T-cell (primary cell): Measurements from ENCODE around the gene SNRNP40. TPM values are rescaled to one million over a fixed set of nuclear protein-coding genes. Genes with fewer than 3 reads are reported as not detected.
A peak's percentile ranks its signal among the peaks of the same experiment; 100 is the strongest.
"Not testable (repeated sequence)": the region's sequence is repeated elsewhere in the genome, so short reads cannot be mapped to it uniquely, and the experiment has no call there.

Source experiments
- ATAC-seq, 4 experiments: fragments of 200-7000 bp in 3 of 4; fragments of 150-1000 bp in 1 of 4; cut with Tn5 transposase; replicated peaks in 1 of 4; 1 replicate in 3 of 4; 2 replicates in 1 of 4; pipeline ENCODE4 v1.10.0; 2021; ENCODE audit warnings: moderate library complexity in 3 of 4, mild to moderate bottlenecking in 2 of 4, moderate number of reproducible peaks in 1 of 4
- CTCF ChIA-PET, 2 donors: fragments of 300-600 bp; sonication (Branson Sonifier 250); formaldehyde crosslinking; loops; one replicate each; lab custom pipeline; 2022; ENCODE audit warnings: antibody characterized with exemption in 2 of 2; lab: Charles Lee
- POLR2A ChIA-PET, 2 donors: fragments of 300-600 bp; sonication (Branson Sonifier 250); formaldehyde crosslinking; loops; one replicate each; lab custom pipeline; 2022; ENCODE audit warnings: antibody characterized with exemption in 2 of 2; lab: Charles Lee
- DNase-seq, 35 experiments: peaks; one replicate each; pipeline versions ENCODE4 v3.0.0 to v3.0.0-alpha.2; 2013 to 2023
- H3K27ac ChIP-seq: one replicate; pipeline ENCODE4 v1.5.1; 2013; ENCODE audit warnings: low read length
- H3K27me3 ChIP-seq, 2 experiments: replicated peaks in 1 of 2; 1 replicate in 1 of 2; 2 replicates in 1 of 2; pipeline versions ENCODE4 v1.6.1 to v1.7.0; 2013; ENCODE audit warnings: low read length in 1 of 2, mixed read lengths in 1 of 2; ENCODE audit not compliant: control insufficient read depth in 2 of 2, insufficient read depth in 2 of 2; ENCODE audit errors: extremely low read depth in 1 of 2
- H3K36me3 ChIP-seq, 2 donors: 1 replicate in 1 of 2; 2 replicates in 1 of 2; pipeline versions ENCODE4 v1.6.1 to v1.7.0; 2013; ENCODE audit warnings: low read length in 1 of 2; ENCODE audit not compliant: control insufficient read depth in 2 of 2, insufficient read depth in 1 of 2; ENCODE audit errors: extremely low read depth in 1 of 2
- H3K4me1 ChIP-seq, 2 experiments: 1 replicate in 1 of 2; 2 replicates in 1 of 2; pipeline versions ENCODE4 v1.6.1 to v1.7.0; 2013; ENCODE audit warnings: low read length in 2 of 2, mixed read lengths in 1 of 2; ENCODE audit not compliant: insufficient read depth in 2 of 2, control insufficient read depth in 1 of 2; ENCODE audit errors: extremely low read depth in 1 of 2
- H3K4me3 ChIP-seq, 2 donors: 1 replicate in 1 of 2; 2 replicates in 1 of 2; pipeline versions ENCODE4 v1.5.1 to v1.7.0; 2013; ENCODE audit warnings: mild to moderate bottlenecking in 2 of 2, low read length in 1 of 2, moderate library complexity in 1 of 2; ENCODE audit not compliant: control insufficient read depth in 1 of 2; ENCODE audit errors: extremely low read depth in 1 of 2
- H3K9me3 ChIP-seq: 2 replicates; pipeline ENCODE4 v1.7.0; 2013
- H3K27ac Mint-ChIP-seq, 2 donors: one replicate each; pipeline ENCODE4 v1.8.0; 2020 to 2021; ENCODE audit warnings: mild to moderate bottlenecking in 2 of 2, mixed read lengths in 2 of 2
- H3K27me3 Mint-ChIP-seq, 2 donors: one replicate each; pipeline ENCODE4 v1.8.0; 2021 to 2022; ENCODE audit warnings: mixed read lengths in 2 of 2
- H3K36me3 Mint-ChIP-seq: one replicate; pipeline ENCODE4 v1.8.0; 2021; ENCODE audit warnings: mixed read lengths
- H3K4me1 Mint-ChIP-seq, 3 donors: one replicate each; pipeline ENCODE4 v1.8.0; 2020 to 2022; ENCODE audit warnings: mixed read lengths in 3 of 3, mild to moderate bottlenecking in 1 of 3
- H3K4me3 Mint-ChIP-seq, 3 donors: one replicate each; pipeline ENCODE4 v1.8.0; 2020 to 2022; ENCODE audit warnings: mild to moderate bottlenecking in 3 of 3, mixed read lengths in 3 of 3, moderate library complexity in 3 of 3
- H3K9me3 Mint-ChIP-seq, 3 donors: one replicate each; pipeline ENCODE4 v1.8.0; 2020 to 2022; ENCODE audit warnings: mixed read lengths in 3 of 3
- WGBS: methylation state at CpG from one replicate; pipeline ENCODE4 v1.1.5; 2013; ENCODE audit warnings: missing lambda C conversion rate; ENCODE audit not compliant: insufficient coverage; 5-methylcytosine and 5-hydroxymethylcytosine counted together
- total RNA-seq, 35 experiments: library from RNA in 6 of 35; stranded (reverse) in 6 of 35; fragments of 120-200 nt in 1 of 35; gene quantifications; one replicate each; pipeline versions ENCODE4 v1.2.1 to v1.2.4 and lab custom pipeline; 2013 to 2026

SNRNP40 gene
- total RNA-seq, 5 donors from 2014 or later (not counting 1 experiment from before 2014, with no cell fraction given), result 50.9 to 62.8 (median 53.9) TPM

DNA sequence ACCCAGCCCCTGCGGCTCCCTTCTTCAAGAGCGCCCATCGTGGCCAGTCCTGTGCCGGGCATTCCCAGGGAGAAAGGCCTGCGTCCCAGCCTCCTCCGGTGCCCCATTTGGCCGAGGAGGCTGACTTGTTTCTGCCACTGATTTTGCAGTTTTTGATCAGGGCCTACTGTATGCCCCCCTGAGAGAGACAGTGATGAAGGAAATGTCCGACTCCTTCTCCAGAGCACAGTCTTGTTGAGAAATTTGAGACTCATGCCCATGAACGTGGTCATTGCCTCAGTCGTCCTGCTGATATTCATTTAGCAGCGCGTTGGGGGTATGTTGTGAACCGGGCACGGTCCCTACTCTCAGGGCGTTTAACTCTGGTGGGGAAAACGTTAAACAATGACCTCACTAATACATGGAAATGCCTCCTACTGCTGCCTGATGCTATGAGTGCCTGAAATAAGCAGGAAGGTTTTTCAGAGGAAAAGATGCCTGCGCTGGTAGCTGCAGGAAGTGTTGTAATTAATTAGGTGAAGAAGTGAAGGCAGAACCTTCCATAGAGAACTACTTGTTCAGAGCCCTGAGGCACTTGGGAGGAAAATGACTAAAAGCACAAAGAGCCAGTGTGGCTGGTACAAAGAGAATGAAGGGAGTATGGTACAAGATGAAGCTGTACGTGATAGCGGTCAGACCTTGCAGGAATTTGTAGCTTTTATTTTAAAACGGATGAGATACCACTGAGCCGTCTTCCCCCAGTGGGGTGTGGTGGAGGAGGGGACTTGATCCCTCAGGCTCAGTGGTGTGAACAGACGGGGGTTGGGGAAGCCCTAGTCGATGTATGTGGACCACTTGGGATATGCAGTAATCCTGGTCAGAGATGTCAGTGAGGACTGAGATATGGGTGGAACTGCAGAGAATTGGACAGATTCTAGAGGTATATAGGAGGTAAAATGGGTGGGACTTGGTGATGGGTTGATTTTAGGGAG lies 974 bp upstream of the SNRNP40 start:
- Mint-ChIP-seq H3K36me3 (peaks cover 26% of the 10 kb centered on the region), H3K27me3 (no peaks in the 10 kb centered on the region), H3K27ac (no peak overlapping the region), H3K4me3 (no peak overlapping the region), H3K9me3 (no peaks in the 10 kb centered on the region), H3K4me1 (peaks cover 9 to 55% (median 40%) of the 10 kb centered on the region in 3 donors)
- H3K9me3 ChIP-seq, result no peaks in the 10 kb centered on the region
- WGBS, result 7% methylated on average over 18 of the region's 23 CpGs
- H3K36me3 ChIP-seq, result peaks cover 6 to 18% of the 10 kb centered on the region in 2 donors
- no peak for ATAC-seq
- POLR2A ChIA-PET, result interaction anchor here (0.6 to 1.4 kb wide), 7 partner anchors 11 to 929 kb away, joined by 3 to 6 read pairs (median 5); no protein-coding TSS in a partner anchor
- CTCF ChIA-PET, result interaction anchor here (0.5 to 1.4 kb wide), 5 partner anchors 46 to 718 kb away, joined by 3 to 6 read pairs (median 3); no protein-coding TSS in a partner anchor
- no peaks in the 10 kb centered on the region for H3K27me3 ChIP-seq
- H3K4me1 ChIP-seq, result peaks cover 15 to 35% of the 10 kb centered on the region in 2 experiments
- H3K4me3 ChIP-seq, result peak overlapping the region; percentile 65 to 99
- peak in 1 of 35 experiments; percentile 1 for DNase-seq
- peak overlapping the region; percentile 77 for H3K27ac ChIP-seq

DNA sequence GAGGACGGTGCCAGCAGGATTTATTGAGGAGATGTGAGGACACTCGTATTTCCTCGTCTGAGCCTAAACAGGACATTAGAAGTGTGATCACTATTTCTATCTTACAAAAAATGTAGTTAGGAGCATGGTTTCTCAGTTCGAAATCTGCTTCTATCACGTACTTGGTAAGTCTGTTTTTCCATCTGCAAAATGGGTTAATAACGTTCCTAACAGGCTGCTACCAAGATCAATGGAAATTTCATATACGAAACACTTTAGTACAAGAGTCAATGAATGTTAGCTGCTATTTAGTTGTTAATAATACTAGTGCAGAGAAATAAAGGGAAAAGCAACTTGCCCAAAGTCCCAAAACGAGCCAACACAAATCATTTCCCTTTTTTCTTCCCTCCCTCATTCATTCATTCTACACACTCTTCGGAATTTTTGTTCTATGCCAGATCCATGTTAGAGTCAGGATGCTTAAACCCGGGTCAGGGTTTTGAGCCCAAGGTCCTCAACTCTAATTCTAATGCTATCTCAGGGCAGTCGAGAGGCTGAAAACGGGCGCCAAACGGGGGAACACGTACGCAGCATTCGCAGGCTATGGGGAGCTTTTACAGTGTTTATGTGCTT lies 608 bp downstream of the SNRNP40 start:
- POLR2A ChIA-PET, result interaction anchor here in 1 of 2 donors (0.6 to 1.4 kb wide), 5 partner anchors 12 to 577 kb away, joined by 3 to 6 read pairs (median 4); no protein-coding TSS in a partner anchor
- peaks cover 31% of the 10 kb centered on the region for H3K36me3 Mint-ChIP-seq

DNA sequence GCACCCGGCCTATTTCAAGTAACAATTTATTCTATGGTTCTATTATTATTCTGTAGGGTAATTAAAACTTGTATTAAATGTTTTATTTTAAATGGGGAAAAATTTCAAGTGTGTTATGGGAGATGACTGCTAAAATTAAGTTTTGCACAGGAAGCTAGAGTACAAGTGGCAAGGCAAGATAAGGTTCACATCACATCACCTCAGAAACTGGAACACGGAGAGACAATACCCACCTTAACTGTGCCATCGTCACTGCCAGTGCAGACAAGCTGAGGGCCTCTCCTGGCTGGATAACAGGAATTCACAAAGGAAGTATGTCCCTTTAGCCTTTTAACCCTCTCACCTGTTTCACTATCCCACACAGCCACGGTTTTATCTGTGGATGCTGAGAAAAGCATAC lies 7.6 kb downstream of the SNRNP40 start:
- WGBS, result 85% methylated on average over 2 of the region's 4 CpGs
- Mint-ChIP-seq H3K4me3 (no peak overlapping the region), H3K27me3 (no peaks in the 10 kb centered on the region), H3K4me1 (peaks cover 6 to 19% (median 12%) of the 10 kb centered on the region in 3 donors), H3K36me3 (peaks cover 48% of the 10 kb centered on the region), H3K9me3 (no peaks in the 10 kb centered on the region), H3K27ac (no peak overlapping the region)
- ChIA-PET POLR2A (no interaction called here), CTCF (no interaction called here)
- Histone ChIP-seq H3K9me3 (no peaks in the 10 kb centered on the region), H3K36me3 (peaks cover 16 to 76% of the 10 kb centered on the region in 2 donors), H3K27me3 (no peaks in the 10 kb centered on the region), H3K4me1 (no peaks in the 10 kb centered on the region), H3K4me3 (no peak overlapping the region), H3K27ac (no peak overlapping the region)
- ATAC-seq (no peak), DNase-seq (no peak)

More for the DNA sequence above, 608 bp downstream of the SNRNP40 start:
- peaks cover 14 to 33% of the 10 kb centered on the region in 2 donors for H3K36me3 ChIP-seq
- Mint-ChIP-seq H3K4me3 (no peak overlapping the region), H3K27ac (peak overlapping the region in 1 of 2 donors; percentile 74), H3K27me3 (no peaks in the 10 kb centered on the region), H3K4me1 (peaks cover 7 to 47% (median 35%) of the 10 kb centered on the region in 3 donors), H3K9me3 (no peaks in the 10 kb centered on the region)
- peaks cover 15 to 35% of the 10 kb centered on the region in 2 experiments for H3K4me1 ChIP-seq
- H3K4me3 ChIP-seq, result peak overlapping the region; percentile 65 to 99
- H3K9me3 ChIP-seq, result no peaks in the 10 kb centered on the region
- H3K27ac ChIP-seq, result peak overlapping the region; percentile 52
- DNase-seq, result peak in 1 of 35 experiments; percentile 13
- no peak for ATAC-seq
- WGBS, result 0% methylated on average over 6 of the region's 17 CpGs
- CTCF ChIA-PET, result interaction anchor here in 1 of 2 donors (1.1 to 1.4 kb wide), 2 partner anchors 134 to 493 kb away, joined by 3 read pairs; no protein-coding TSS in a partner anchor
- H3K27me3 ChIP-seq, result no peaks in the 10 kb centered on the region

DNA sequence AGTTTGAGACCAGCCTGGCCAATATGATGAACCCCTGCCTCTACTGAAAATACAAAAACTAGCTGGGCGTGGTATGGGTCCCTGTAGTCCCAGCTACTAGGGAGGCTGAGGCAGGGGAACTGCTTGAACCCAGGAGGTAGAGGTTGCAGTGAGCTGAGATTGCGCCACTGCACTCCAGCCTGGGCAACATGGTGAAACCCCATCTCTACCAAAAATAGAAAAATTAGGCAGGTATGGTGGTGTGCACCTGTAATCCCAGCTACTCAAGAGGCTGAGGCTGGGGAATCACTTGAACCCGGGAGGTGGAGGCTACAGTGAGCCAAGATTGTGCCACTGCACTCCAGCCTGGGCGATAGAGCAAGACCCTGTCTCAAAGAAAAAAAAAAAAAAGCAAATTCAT lies 8.8 kb downstream of the SNRNP40 start:
- H3K9me3 Mint-ChIP-seq, H3K27me3 ChIP-seq, CTCF ChIA-PET, H3K4me3 ChIP-seq, H3K4me1 ChIP-seq, POLR2A ChIA-PET, ATAC-seq, H3K27ac ChIP-seq, H3K9me3 ChIP-seq, H3K27me3 Mint-ChIP-seq, DNase-seq, H3K4me3 Mint-ChIP-seq, H3K27ac Mint-ChIP-seq: not testable (repeated sequence)
- Mint-ChIP-seq H3K4me1 (peaks cover 3 to 17% (median 4%) of the 10 kb centered on the region in 3 donors), H3K36me3 (peaks cover 45% of the 10 kb centered on the region)
- WGBS, result no CpG with 5 or more reads among the region's 4 CpGs
- peaks cover 24 to 78% of the 10 kb centered on the region in 2 donors for H3K36me3 ChIP-seq

DNA sequence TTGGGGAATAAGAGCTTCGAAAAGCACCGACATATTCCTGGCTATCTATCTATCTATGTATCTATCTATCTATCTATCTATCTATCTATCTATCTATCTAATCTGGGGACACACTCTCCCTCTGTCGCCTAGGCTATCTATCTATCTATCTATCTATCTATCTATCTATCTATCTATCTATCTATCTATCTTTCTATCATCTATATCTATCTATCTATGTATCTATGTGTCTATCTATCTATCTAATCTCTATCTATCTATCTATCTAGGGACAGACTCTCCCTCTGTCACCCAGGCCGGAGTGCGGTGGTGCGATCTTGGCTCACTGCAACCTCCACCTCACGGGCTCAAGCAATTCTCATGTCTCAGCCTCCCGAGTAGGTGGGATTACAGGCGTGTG lies 14.2 kb downstream of the SNRNP40 start:
- H3K27ac Mint-ChIP-seq, CTCF ChIA-PET, H3K27ac ChIP-seq, H3K27me3 ChIP-seq, H3K9me3 ChIP-seq, ATAC-seq, POLR2A ChIA-PET, H3K27me3 Mint-ChIP-seq, H3K4me1 ChIP-seq, H3K4me3 Mint-ChIP-seq, H3K4me3 ChIP-seq, H3K9me3 Mint-ChIP-seq, DNase-seq: not testable (repeated sequence)
- no CpG with 5 or more reads among the region's 9 CpGs for WGBS
- H3K36me3 ChIP-seq, result peaks cover 24 to 68% of the 10 kb centered on the region in 2 donors
- H3K36me3 Mint-ChIP-seq, result peaks cover 50% of the 10 kb centered on the region
- peaks cover 2 to 11% (median 5%) of the 10 kb centered on the region in 3 donors for H3K4me1 Mint-ChIP-seq

DNA sequence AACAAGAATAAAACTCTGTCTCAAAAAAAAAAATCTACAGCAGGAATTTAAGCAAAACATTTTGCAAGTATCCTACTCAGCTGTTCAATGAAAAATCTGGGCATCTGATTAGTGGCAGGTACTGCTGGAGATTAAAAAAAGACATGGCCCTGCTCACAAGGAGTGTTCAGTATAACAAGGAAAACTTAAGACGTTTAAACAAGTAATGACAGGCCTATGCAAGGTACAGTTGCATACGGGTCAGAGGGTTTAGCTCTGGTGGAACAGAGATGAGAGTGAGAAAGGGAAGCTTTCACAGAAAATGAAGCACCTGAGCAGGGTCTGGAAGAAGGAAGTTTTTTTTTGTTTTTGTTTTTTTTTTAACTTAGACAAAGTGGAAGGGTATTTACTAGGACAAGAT lies 23.0 kb downstream of the SNRNP40 start:
- H3K27ac ChIP-seq, result no peak overlapping the region

More for the DNA sequence above, 23.0 kb downstream of the SNRNP40 start:
- H3K4me1 ChIP-seq, result no peaks in the 10 kb centered on the region
- no peak overlapping the region for H3K4me3 ChIP-seq
- H3K4me3 Mint-ChIP-seq, result no peak overlapping the region
- peaks cover 49% of the 10 kb centered on the region for H3K36me3 Mint-ChIP-seq
- H3K27me3 Mint-ChIP-seq, result no peaks in the 10 kb centered on the region
- POLR2A ChIA-PET, result interaction anchor here in 1 of 2 donors (1.5 kb wide), 1 partner anchor 23 kb away, joined by 4 read pairs; the partner anchor contains the start of genes SNRNP40 and ZCCHC17
- no peaks in the 10 kb centered on the region for H3K9me3 Mint-ChIP-seq
- no peak overlapping the region for H3K27ac Mint-ChIP-seq
- CTCF ChIA-PET, result no interaction called here
- H3K27me3 ChIP-seq, result no peaks in the 10 kb centered on the region
- peaks cover 17 to 70% of the 10 kb centered on the region in 2 donors for H3K36me3 ChIP-seq
- no peaks in the 10 kb centered on the region for H3K9me3 ChIP-seq
- peaks cover 2 to 10% (median 9%) of the 10 kb centered on the region in 3 donors for H3K4me1 Mint-ChIP-seq
- whole genome bisulfite sequencing, result 70% methylated on average over 2 of the region's 2 CpGs
- DNase-seq (no peak), ATAC-seq (no peak)
